SH-SY5Y (cell line): ENCODE data around the gene PDLIM5.

ENCODE experiments used
- GATA2 ChIP-seq: IDR thresholded peaks from 2 replicates; pipeline ENCODE4 v1.6.1; 2011; ENCODE audit warnings: mild to moderate bottlenecking, low read depth, low read length
- GATA3 ChIP-seq: IDR thresholded peaks from 2 replicates; pipeline ENCODE4 v1.6.1; 2011; ENCODE audit warnings: low read depth, mild to moderate bottlenecking, low read length, moderate library complexity

DNA sequence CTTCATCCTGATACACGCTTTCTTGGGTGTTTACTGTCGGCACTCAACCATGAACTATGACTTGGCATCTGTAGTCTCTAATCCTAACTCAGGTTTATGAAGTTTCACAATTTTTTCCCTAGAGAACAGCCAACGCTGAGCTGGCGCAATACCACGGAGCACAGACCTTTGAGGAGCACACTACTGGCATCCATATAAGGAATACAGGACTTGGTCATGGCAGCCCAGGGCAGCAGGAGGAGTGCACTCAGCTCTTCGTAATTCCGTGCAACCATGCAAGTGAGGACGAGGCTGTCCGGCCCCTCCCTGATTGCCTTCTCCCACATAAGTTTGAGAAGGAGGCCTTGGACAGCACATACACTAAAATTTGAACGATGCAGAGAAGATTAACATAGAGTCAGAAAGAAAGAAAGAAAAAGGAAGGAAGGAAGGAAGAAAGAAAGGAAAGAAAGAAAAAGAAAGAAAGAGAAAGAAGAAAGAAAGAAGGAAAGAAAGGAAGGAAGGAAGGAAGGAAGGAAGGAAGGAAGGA is 41.0 kb upstream of the PDLIM5 start:
- no peak for TF ChIP-seq GATA3
- no peak for TF ChIP-seq GATA2
